Keratinocyte (primary cell): ENCODE results near the gene PHF2. TPM values are rescaled to one million over a fixed set of nuclear protein-coding genes. Genes with fewer than 3 reads are reported as not detected.

Experiments
- DNase-seq: peaks from one replicate; pipeline ENCODE4 v3.0.0-alpha.2; 2011; ENCODE audit warnings: low read depth, missing footprints, low spot score
- FAIRE-seq: peaks from 2 replicates; lab custom pipeline; 2011; peaks lifted over from hg19 to GRCh38; lab: Jason Lieb, UNC
- H2AFZ ChIP-seq: 2 replicates; pipeline ENCODE4 v1.6.0; 2012; ENCODE audit warnings: low read length, control low read depth, inconsistent platforms; ENCODE audit not compliant: control insufficient read depth
- H3K27ac ChIP-seq: 2 replicates; pipeline ENCODE4 v1.5.1; 2011; ENCODE audit warnings: low read length; ENCODE audit not compliant: control insufficient read depth, insufficient read depth
- H3K27me3 ChIP-seq: 3 replicates; pipeline ENCODE4 v1.6.0; 2011; ENCODE audit warnings: low read length; ENCODE audit not compliant: control insufficient read depth, insufficient read depth; ENCODE audit errors: extremely low read depth
- H3K36me3 ChIP-seq, 2 experiments: 2 replicates in 1 of 2; 3 replicates in 1 of 2; pipeline ENCODE4 v1.5.1; 2011; ENCODE audit warnings: low read length in 2 of 2, mild to moderate bottlenecking in 1 of 2; ENCODE audit not compliant: control insufficient read depth in 2 of 2, insufficient read depth in 2 of 2; ENCODE audit errors: extremely low read depth in 1 of 2
- H3K4me1 ChIP-seq: 3 replicates; pipeline ENCODE4 v1.5.1; 2011; ENCODE audit warnings: low read length; ENCODE audit not compliant: control insufficient read depth, insufficient read depth; ENCODE audit errors: extremely low read depth
- H3K4me2 ChIP-seq: 3 replicates; pipeline ENCODE4 v1.6.0; 2011; ENCODE audit warnings: low read depth, low read length; ENCODE audit not compliant: control insufficient read depth, insufficient read depth; ENCODE audit errors: extremely low read depth
- H3K4me3 ChIP-seq, 3 experiments: fragments of 200-600 bp in 1 of 3; sonication (generic) in 1 of 3; 2 replicates in 2 of 3; 3 replicates in 1 of 3; pipeline ENCODE4 v1.5.1; 2011 to 2016; ENCODE audit warnings: low read length in 3 of 3, mild to moderate bottlenecking in 3 of 3, control low read depth in 2 of 3, inconsistent platforms in 1 of 3, low read depth in 1 of 3, mixed read lengths in 1 of 3, mixed run types in 1 of 3, moderate library complexity in 1 of 3; ENCODE audit not compliant: control insufficient read depth in 2 of 3, insufficient read depth in 2 of 3; ENCODE audit errors: extremely low read depth in 1 of 3
- H3K79me2 ChIP-seq: 2 replicates; pipeline ENCODE4 v1.6.0; 2012; ENCODE audit warnings: low read length; ENCODE audit not compliant: control insufficient read depth, insufficient read depth
- H3K9ac ChIP-seq: 3 replicates; pipeline ENCODE4 v1.6.0; 2011; ENCODE audit warnings: low read length; ENCODE audit not compliant: control insufficient read depth, insufficient read depth; ENCODE audit errors: extremely low read depth
- H3K9me1 ChIP-seq: 3 replicates; pipeline ENCODE4 v1.6.0; 2011; ENCODE audit warnings: low read length; ENCODE audit not compliant: control insufficient read depth, insufficient read depth; ENCODE audit errors: extremely low read depth
- H3K9me3 ChIP-seq: 2 replicates; pipeline ENCODE4 v1.5.1; 2012; ENCODE audit warnings: low read depth, low read length; ENCODE audit not compliant: control insufficient read depth
- H4K20me1 ChIP-seq: 3 replicates; pipeline ENCODE4 v1.6.0; 2011; ENCODE audit warnings: low read length; ENCODE audit not compliant: control insufficient read depth, insufficient read depth; ENCODE audit errors: extremely low read depth
- EZH2 ChIP-seq: IDR thresholded peaks from one replicate; pipeline ENCODE4 v1.6.1; 2012; ENCODE audit warnings: inconsistent platforms, mild to moderate bottlenecking, low read length, moderate library complexity
- dilution Hi-C: fragments of 300-500 bp; cut with MboI; formaldehyde crosslinking; loops from one replicate; pipeline ENCODE4 v1.7.0; 2020; ENCODE audit warnings: low sequenced_read_pairs; ENCODE audit not compliant: extremely low pct_ligation_motif_present
- polyA plus RNA-seq, 5 experiments: library from polyadenylated mRNA; depleted of rRNA in 3 of 5; stranded (reverse) in 3 of 5; stranded (forward) in 1 of 5; unstranded in 1 of 5; fragments of >200 nt; gene quantifications; 1 replicate in 1 of 5; 2 replicates in 3 of 5; 3 replicates in 1 of 5; pipeline versions ENCODE4 v1.2.1 to v1.2.3, GENCODE V29; 2011 to 2012; ENCODE audit warnings: missing spikeins in 2 of 5, low read depth in 1 of 5, low replicate concordance in 1 of 5
- TF ChIP-seq, protein P1 (sequence below), 3 experiments: IDR thresholded peaks in 1 of 3; conservative IDR thresholded peaks in 1 of 3; optimal IDR thresholded peaks in 1 of 3; 2 replicates in 2 of 3; 3 replicates in 1 of 3; pipeline versions ENCODE3 to v1.5.1; 2011; ENCODE audit warnings: low read length in 3 of 3, mild to moderate bottlenecking in 3 of 3, moderate library complexity in 2 of 3, control low read depth in 1 of 3, inconsistent platforms in 1 of 3; ENCODE audit not compliant: insufficient read depth in 2 of 3; ENCODE audit errors: extremely low read depth in 1 of 3

PHF2 gene
- polyA plus RNA-seq, 1 donor (not counting 4 experiments of a cell fraction or from before 2014, with no cell fraction given) = 5.1 TPM

- H3K4me2 ChIP-seq = no peak overlapping the region
- no peaks in the 10 kb centered on the region for H3K9me1 ChIP-seq
- peaks cover 0 to 3% of the 10 kb centered on the region in 2 experiments for H3K36me3 ChIP-seq
- H3K27ac ChIP-seq = no peak overlapping the region
- H3K4me3 ChIP-seq = no peak overlapping the region
- H3K9me3 ChIP-seq = peaks cover 4% of the 10 kb centered on the region
- FAIRE-seq (no peak), DNase-seq (no peak)
- H3K4me1 ChIP-seq = no peaks in the 10 kb centered on the region
- TF ChIP-seq, protein P1, sequence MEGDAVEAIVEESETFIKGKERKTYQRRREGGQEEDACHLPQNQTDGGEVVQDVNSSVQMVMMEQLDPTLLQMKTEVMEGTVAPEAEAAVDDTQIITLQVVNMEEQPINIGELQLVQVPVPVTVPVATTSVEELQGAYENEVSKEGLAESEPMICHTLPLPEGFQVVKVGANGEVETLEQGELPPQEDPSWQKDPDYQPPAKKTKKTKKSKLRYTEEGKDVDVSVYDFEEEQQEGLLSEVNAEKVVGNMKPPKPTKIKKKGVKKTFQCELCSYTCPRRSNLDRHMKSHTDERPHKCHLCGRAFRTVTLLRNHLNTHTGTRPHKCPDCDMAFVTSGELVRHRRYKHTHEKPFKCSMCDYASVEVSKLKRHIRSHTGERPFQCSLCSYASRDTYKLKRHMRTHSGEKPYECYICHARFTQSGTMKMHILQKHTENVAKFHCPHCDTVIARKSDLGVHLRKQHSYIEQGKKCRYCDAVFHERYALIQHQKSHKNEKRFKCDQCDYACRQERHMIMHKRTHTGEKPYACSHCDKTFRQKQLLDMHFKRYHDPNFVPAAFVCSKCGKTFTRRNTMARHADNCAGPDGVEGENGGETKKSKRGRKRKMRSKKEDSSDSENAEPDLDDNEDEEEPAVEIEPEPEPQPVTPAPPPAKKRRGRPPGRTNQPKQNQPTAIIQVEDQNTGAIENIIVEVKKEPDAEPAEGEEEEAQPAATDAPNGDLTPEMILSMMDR (optimal IDR thresholded peaks at IDR 0.05 in 1 of 3, IDR thresholded peaks at IDR 0.05 in 1 of 3, conservative IDR thresholded peaks at IDR 0.05 in 1 of 3; ENCODE audit: extremely low read depth in 1 of 3, insufficient read depth in 2 of 3, low read length in 3 of 3) = no peak
- no peak for TF ChIP-seq EZH2
- H4K20me1 ChIP-seq = no peaks in the 10 kb centered on the region
- dilution Hi-C loops = no loop called here
- H3K79me2 ChIP-seq = no peaks in the 10 kb centered on the region
- H3K27me3 ChIP-seq = no peaks in the 10 kb centered on the region
- H3K9ac ChIP-seq = no peak overlapping the region
- H2AFZ ChIP-seq = no peak overlapping the region
Observed at GRCh38 chr9:93667627-93668026, 91.2 kb downstream of the PHF2 start.

DNA sequence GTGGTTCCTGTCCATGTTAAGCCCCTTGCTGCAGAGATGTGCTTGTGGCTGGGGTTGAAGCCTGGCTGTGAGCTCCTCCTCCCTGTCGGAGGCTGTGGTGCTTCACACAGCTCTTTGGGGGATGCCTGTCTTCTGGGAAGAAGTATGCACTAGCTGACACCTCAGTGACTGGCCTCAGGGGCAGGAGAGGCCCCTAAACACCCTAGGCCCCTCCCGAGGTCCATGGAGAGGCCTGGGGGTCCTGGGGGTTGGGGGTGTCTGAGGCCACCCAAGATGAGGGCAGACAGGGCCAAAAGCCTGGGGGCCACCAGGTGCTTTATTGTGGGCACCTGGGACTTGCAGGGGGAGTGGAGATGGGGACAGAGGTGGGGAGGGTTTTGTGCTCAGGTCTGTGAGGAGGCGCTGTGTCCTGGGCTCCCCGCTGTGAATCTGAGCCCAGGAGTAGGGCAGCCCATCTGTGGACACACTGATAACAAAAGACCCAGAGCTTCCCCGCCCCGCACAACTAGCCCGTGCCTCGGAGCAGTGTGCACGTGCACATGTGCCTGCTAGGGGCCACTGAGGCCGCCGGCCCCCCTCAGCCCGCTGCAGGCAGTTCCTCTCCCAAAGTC is 92.0 kb downstream of the PHF2 start:
- no peak overlapping the region for H3K9ac ChIP-seq
- no peaks in the 10 kb centered on the region for H3K27me3 ChIP-seq
- H3K9me1 ChIP-seq = no peaks in the 10 kb centered on the region
- H4K20me1 ChIP-seq = no peaks in the 10 kb centered on the region
- FAIRE-seq (no peak), DNase-seq (no peak)
- H3K36me3 ChIP-seq = peaks cover 0 to 3% of the 10 kb centered on the region in 2 experiments
- no peak overlapping the region for H3K4me2 ChIP-seq
- H3K4me1 ChIP-seq = no peaks in the 10 kb centered on the region
- no peak overlapping the region for H3K4me3 ChIP-seq
- no peak overlapping the region for H2AFZ ChIP-seq
- peaks cover 4% of the 10 kb centered on the region for H3K9me3 ChIP-seq
- H3K27ac ChIP-seq = no peak overlapping the region
- TF ChIP-seq, protein P1 (optimal IDR thresholded peaks at IDR 0.05 in 1 of 3, IDR thresholded peaks at IDR 0.05 in 1 of 3, conservative IDR thresholded peaks at IDR 0.05 in 1 of 3; ENCODE audit: extremely low read depth in 1 of 3, insufficient read depth in 2 of 3, low read length in 3 of 3) = no peak
- TF ChIP-seq EZH2 = no peak
- no peaks in the 10 kb centered on the region for H3K79me2 ChIP-seq
- dilution Hi-C loops = no loop called here
